Measurements from ENCODE around the gene CCDC102A. TPM values are rescaled to one million over a fixed set of nuclear protein-coding genes. Genes with fewer than 3 reads are reported as not detected.

CCDC102A gene
- polyA plus RNA-seq, 3 donors, result not detected

- 96% methylated on average over 5 of the region's 5 CpGs for WGBS (ENCODE audit: insufficient coverage)
- Histone ChIP-seq H2AFZ (ENCODE audit: insufficient read depth, low read depth, low read length, poor library complexity, severe bottlenecking) (no peak overlapping the region), H3K79me2 (ENCODE audit: insufficient read depth, low read length) (no peaks in the 10 kb centered on the region), H3K9me3 (replicated peaks in 1 of 2; ENCODE audit: control insufficient read depth in 1 of 2, insufficient read depth in 1 of 2, low read length in 2 of 2) (no peaks in the 10 kb centered on the region), H3K4me3 (replicated peaks in 1 of 3; ENCODE audit: low read depth in 2 of 3, low read length in 3 of 3) (no peak overlapping the region), H3K27ac (ENCODE audit: low read depth in 1 of 2, low read length in 2 of 2) (no peak overlapping the region), H3K4me1 (ENCODE audit: control insufficient read depth in 1 of 2, insufficient read depth in 2 of 2, low read length in 2 of 2) (no peaks in the 10 kb centered on the region), H3K27me3 (ENCODE audit: control insufficient read depth in 2 of 2, insufficient read depth in 2 of 2, low read length in 2 of 2) (peaks cover 0 to 2% of the 10 kb centered on the region in 2 donors), H3K36me3 (replicated peaks in 1 of 2; ENCODE audit: control insufficient read depth in 1 of 2, insufficient read depth in 2 of 2, low read length in 2 of 2) (peaks cover 0 to 12% of the 10 kb centered on the region in 2 donors), H4K20me1 (ENCODE audit: insufficient read depth, low read length) (no peaks in the 10 kb centered on the region), H3K4me2 (replicated peaks; ENCODE audit: extremely low read depth, low read length, poor library complexity, severe bottlenecking) (no peak overlapping the region), H3K9ac (ENCODE audit: insufficient read depth, low read length, poor library complexity, severe bottlenecking) (no peak overlapping the region)
- no peak for DNase-seq
- Mint-ChIP-seq H3K27me3 (ENCODE audit: low read depth in 3 of 3) (peaks cover 8 to 23% (median 20%) of the 10 kb centered on the region in 3 donors), H3K4me3 (no peak overlapping the region), H3K9me3 (peaks cover 2 to 16% (median 6%) of the 10 kb centered on the region in 7 donors), H3K4me1 (peaks cover under 1% of the 10 kb centered on the region), H3K27ac (no peak overlapping the region), H3K36me3 (peaks cover 26 to 41% of the 10 kb centered on the region in 2 donors)
- intact Hi-C loops (cut with micrococcal nuclease), result no loop called here
- no peak for TF ChIP-seq CTCF (IDR thresholded peaks at IDR 0.05)
Measured at GRCh38 chr16:57568173-57568678, 31.9 kb upstream of the CCDC102A start.

GRCh38 chr16:57567691-57568090 is 31.3 kb upstream of the CCDC102A start:
- Mint-ChIP-seq H3K4me3 (no peak overlapping the region), H3K9me3 (peaks cover 2 to 16% (median 4%) of the 10 kb centered on the region in 7 donors), H3K4me1 (no peaks in the 10 kb centered on the region), H3K27me3 (ENCODE audit: low read depth in 3 of 3) (peaks cover 6 to 22% (median 17%) of the 10 kb centered on the region in 3 donors), H3K27ac (no peak overlapping the region), H3K36me3 (peaks cover 26 to 43% of the 10 kb centered on the region in 2 donors)
- Histone ChIP-seq H3K4me3 (replicated peaks in 1 of 3; ENCODE audit: low read depth in 2 of 3, low read length in 3 of 3) (no peak overlapping the region), H4K20me1 (ENCODE audit: insufficient read depth, low read length) (no peaks in the 10 kb centered on the region), H3K9ac (ENCODE audit: insufficient read depth, low read length, poor library complexity, severe bottlenecking) (no peak overlapping the region), H3K27me3 (ENCODE audit: control insufficient read depth in 2 of 2, insufficient read depth in 2 of 2, low read length in 2 of 2) (peaks cover 0 to 2% of the 10 kb centered on the region in 2 donors), H3K4me1 (ENCODE audit: control insufficient read depth in 1 of 2, insufficient read depth in 2 of 2, low read length in 2 of 2) (no peaks in the 10 kb centered on the region), H3K36me3 (replicated peaks in 1 of 2; ENCODE audit: control insufficient read depth in 1 of 2, insufficient read depth in 2 of 2, low read length in 2 of 2) (peaks cover 0 to 12% of the 10 kb centered on the region in 2 donors), H2AFZ (ENCODE audit: insufficient read depth, low read depth, low read length, poor library complexity, severe bottlenecking) (no peak overlapping the region), H3K9me3 (replicated peaks in 1 of 2; ENCODE audit: control insufficient read depth in 1 of 2, insufficient read depth in 1 of 2, low read length in 2 of 2) (no peaks in the 10 kb centered on the region), H3K4me2 (replicated peaks; ENCODE audit: extremely low read depth, low read length, poor library complexity, severe bottlenecking) (no peak overlapping the region), H3K27ac (ENCODE audit: low read depth in 1 of 2, low read length in 2 of 2) (no peak overlapping the region), H3K79me2 (ENCODE audit: insufficient read depth, low read length) (no peaks in the 10 kb centered on the region)
- 97% methylated on average over 12 of the region's 18 CpGs for WGBS (ENCODE audit: insufficient coverage)
- intact Hi-C loops (cut with micrococcal nuclease), result no loop called here
- no peak for TF ChIP-seq CTCF (IDR thresholded peaks at IDR 0.05)
- DNase-seq, result no peak
